Breast epithelium (tissue), 4 donors: ENCODE measurements around the gene EPN2. TPM values are rescaled to one million over a fixed set of nuclear protein-coding genes. Genes with fewer than 3 reads are reported as not detected.

Source experiments
- DNase-seq, 2 donors: peaks; one replicate each; pipeline ENCODE4 v3.0.0-alpha.2; 2019; ENCODE audit warnings: low spot score in 2 of 2
- H3K27ac ChIP-seq, 2 donors: fragments of 200-600 bp; sonication (generic) in 1 of 2; one replicate each; pipeline ENCODE4 v1.5.1; 2016 to 2019; ENCODE audit warnings: mild to moderate bottlenecking in 1 of 2
- H3K27me3 ChIP-seq, 2 donors: fragments of 200-600 bp; sonication (generic) in 1 of 2; one replicate each; pipeline versions ENCODE4 v1.5.1 to v1.6.0; 2017 to 2019; ENCODE audit warnings: control low read depth in 1 of 2, mild to moderate bottlenecking in 1 of 2
- H3K36me3 ChIP-seq: fragments of 200-600 bp; one replicate; pipeline ENCODE4 v1.5.1; 2019
- H3K4me1 ChIP-seq, 2 donors: fragments of 200-600 bp; sonication (generic); one replicate each; pipeline ENCODE4 v1.5.1; 2016 to 2019; ENCODE audit warnings: control low read depth in 1 of 2
- H3K4me3 ChIP-seq, 3 donors: fragments of 200-600 bp; sonication (generic); 1 replicate in 2 of 3; 2 replicates in 1 of 3; pipeline ENCODE4 v1.5.1; 2016 to 2019; ENCODE audit warnings: mild to moderate bottlenecking in 3 of 3, moderate library complexity in 2 of 3
- H3K9me3 ChIP-seq, 2 donors: fragments of 200-600 bp; sonication (generic) in 1 of 2; one replicate each; pipeline ENCODE4 v1.5.1; 2016 to 2019; ENCODE audit warnings: control low read depth in 1 of 2
- CTCF ChIP-seq, 3 donors: fragments of 450-650 bp; IDR thresholded peaks; one replicate each; pipeline ENCODE4 v1.5.1; 2016 to 2017; ENCODE audit warnings: antibody characterized with exemption in 3 of 3, mild to moderate bottlenecking in 3 of 3, moderate library complexity in 3 of 3
- POLR2A ChIP-seq: fragments of 450-650 bp; IDR thresholded peaks from one replicate; pipeline ENCODE4 v1.6.1; 2016; ENCODE audit warnings: antibody characterized with exemption, mild to moderate bottlenecking, moderate library complexity
- POLR2AphosphoS5 ChIP-seq, 3 donors: sonication (generic); formaldehyde crosslinking; IDR thresholded peaks; one replicate each; pipeline ENCODE4 v1.6.1; 2017; ENCODE audit warnings: antibody characterized with exemption in 3 of 3
- intact Hi-C: fragments of 100-400 bp; cut with DNase I; formaldehyde crosslinking; loops from one replicate; pipeline ENCODE4 v1.15.1; 2023; ENCODE audit warnings: low total_unique reads
- total RNA-seq, 3 donors: library from RNA; depleted of rRNA; stranded (reverse); fragments of >200 nt; gene quantifications; one replicate each; pipeline ENCODE4 v1.1.0, GENCODE V29; 2016

Gene EPN2
- total RNA-seq, 3 donors from 2014 or later: 26.6 to 36.7 (median 30.6) TPM

DNA sequence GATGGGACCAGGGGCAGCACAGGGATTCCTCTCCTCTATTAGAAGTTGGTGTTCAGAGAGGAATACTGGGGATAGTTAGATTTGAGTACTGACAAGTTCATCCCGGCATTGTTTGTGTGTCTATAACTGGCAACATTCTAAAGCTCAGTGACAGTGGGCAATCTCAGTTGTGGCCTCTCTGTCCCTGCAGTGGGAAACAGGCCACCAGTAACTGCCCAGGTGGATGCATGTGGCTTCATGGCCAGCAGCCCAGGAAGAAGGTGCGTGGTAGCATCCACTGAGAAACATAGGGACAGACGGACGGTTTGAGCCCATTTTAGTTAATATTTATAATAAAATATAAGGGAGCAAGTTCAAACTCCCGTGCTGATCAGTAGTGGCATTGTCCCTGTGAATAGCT, 73.8 kb downstream of the EPN2 start:
- no peak for DNase-seq
- no peaks in the 10 kb centered on the region for H3K27me3 ChIP-seq
- H3K27ac ChIP-seq: no peak overlapping the region
- TF ChIP-seq POLR2AphosphoS5 (IDR thresholded peaks at IDR 0.05) (no peak), POLR2A (no peak), CTCF (IDR thresholded peaks at IDR 0.05) (no peak)
- intact Hi-C loops: no loop called here
- no peaks in the 10 kb centered on the region for H3K36me3 ChIP-seq
- no peak overlapping the region for H3K4me3 ChIP-seq
- H3K4me1 ChIP-seq: no peaks in the 10 kb centered on the region
- no peaks in the 10 kb centered on the region for H3K9me3 ChIP-seq

DNA sequence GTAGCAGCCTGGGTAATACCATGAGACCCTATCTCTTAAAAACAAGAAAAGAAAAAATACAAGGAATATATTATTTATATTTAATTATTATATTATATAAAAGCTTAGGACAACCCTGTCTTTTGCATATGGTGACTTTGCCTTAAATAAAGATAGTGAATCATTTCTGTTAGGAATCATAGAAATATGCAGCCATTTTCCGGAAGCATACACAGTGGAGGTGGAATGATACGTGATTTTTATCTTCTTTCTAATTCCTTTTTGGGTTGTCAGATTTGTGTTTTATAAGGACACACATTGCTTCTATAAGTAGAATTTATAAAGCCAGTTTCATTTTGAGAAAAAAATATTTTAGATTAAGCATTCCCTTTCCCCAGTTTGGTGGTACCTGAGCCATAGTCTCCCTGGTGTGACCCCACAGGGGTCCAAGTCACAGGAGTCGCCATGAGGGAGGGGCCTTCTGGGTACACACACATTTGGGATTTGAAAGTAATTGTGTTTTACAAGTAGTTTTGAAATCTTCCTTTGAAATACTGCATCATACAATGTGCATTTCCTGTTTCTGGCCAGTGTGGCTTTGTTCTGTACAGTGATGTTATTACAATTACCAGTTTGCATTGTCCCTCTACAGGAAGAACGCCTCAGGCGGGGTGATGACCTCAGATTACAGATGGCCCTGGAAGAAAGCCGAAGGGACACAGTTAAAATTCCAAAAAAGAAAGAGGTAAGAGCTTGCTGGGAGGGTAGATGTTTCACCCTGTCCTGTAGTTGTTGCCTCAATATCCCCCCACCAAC, 74.5 kb downstream of the EPN2 start:
- H3K9me3 ChIP-seq: no peaks in the 10 kb centered on the region
- no peak for DNase-seq
- H3K27ac ChIP-seq: peak overlapping the region in 1 of 2 donors; percentile 9
- no peaks in the 10 kb centered on the region for H3K27me3 ChIP-seq
- no peak overlapping the region for H3K4me3 ChIP-seq
- intact Hi-C loops: no loop called here
- no peaks in the 10 kb centered on the region for H3K36me3 ChIP-seq
- H3K4me1 ChIP-seq: no peaks in the 10 kb centered on the region
- TF ChIP-seq POLR2A: no peak
- TF ChIP-seq POLR2AphosphoS5 (IDR thresholded peaks at IDR 0.05): no peak
- TF ChIP-seq CTCF (IDR thresholded peaks at IDR 0.05): no peak

DNA sequence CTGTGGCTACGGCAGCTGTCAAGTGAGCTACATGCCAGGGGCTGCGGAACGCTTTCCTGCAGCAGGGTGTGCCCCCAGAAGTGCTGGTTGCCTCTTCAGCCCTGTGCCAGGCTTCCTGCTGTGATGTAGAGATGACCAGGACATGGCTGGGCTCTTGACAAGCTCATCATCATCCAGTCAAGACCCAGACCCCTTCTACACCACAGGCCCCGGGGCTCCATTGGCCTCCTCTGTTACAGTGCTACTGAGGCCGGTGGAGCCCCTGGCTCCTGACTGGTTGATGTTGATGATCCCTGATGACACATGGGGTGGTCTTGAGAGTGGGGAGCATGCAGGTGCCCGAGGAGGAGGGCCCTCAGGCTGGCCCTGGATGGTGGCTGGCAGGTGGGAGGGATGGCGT, 75.2 kb downstream of the EPN2 start:
- H3K27ac ChIP-seq: no peak overlapping the region
- intact Hi-C loops: no loop called here
- no peak overlapping the region for H3K4me3 ChIP-seq
- H3K4me1 ChIP-seq: no peaks in the 10 kb centered on the region
- no peaks in the 10 kb centered on the region for H3K9me3 ChIP-seq
- no peaks in the 10 kb centered on the region for H3K36me3 ChIP-seq
- TF ChIP-seq POLR2AphosphoS5 (IDR thresholded peaks at IDR 0.05): no peak
- TF ChIP-seq CTCF (IDR thresholded peaks at IDR 0.05): no peak
- TF ChIP-seq POLR2A: no peak
- DNase-seq: no peak
- H3K27me3 ChIP-seq: no peaks in the 10 kb centered on the region

- TF ChIP-seq CTCF (IDR thresholded peaks at IDR 0.05) (no peak), POLR2A (no peak), POLR2AphosphoS5 (IDR thresholded peaks at IDR 0.05) (no peak)
- Histone ChIP-seq H3K9me3 (no peaks in the 10 kb centered on the region), H3K4me3 (no peak overlapping the region), H3K36me3 (no peaks in the 10 kb centered on the region), H3K27me3 (no peaks in the 10 kb centered on the region), H3K27ac (no peak overlapping the region), H3K4me1 (no peaks in the 10 kb centered on the region)
- DNase-seq: no peak
- intact Hi-C loops: no loop called here
Measured at GRCh38 chr17:19313066-19313745, 76.0 kb downstream of the EPN2 start.
